GM12878 (cell line): ENCODE results near the gene CCDC160. TPM values are rescaled to one million over a fixed set of nuclear protein-coding genes. Genes with fewer than 3 reads are reported as not detected.

Source experiments
- polyA plus RNA-seq, 11 experiments: library from polyadenylated mRNA; depleted of rRNA in 4 of 11; unstranded in 6 of 11; stranded (reverse) in 5 of 11; fragments of >200 nt; fragmentation: Nextera tagmentation in 4 of 11; fragmentation: Illumina TruSeq in 1 of 11; extraction: Ambion mirVana in 4 of 11; extraction: Trizol in 1 of 11; gene quantifications; 1 replicate in 1 of 11; 2 replicates in 10 of 11; pipeline versions ENCODE4 v1.2.1 to v1.2.3, GENCODE V29; 2011 to 2016; ENCODE audit warnings: inconsistent platforms in 2 of 11, missing spikeins in 2 of 11, low read depth in 1 of 11
- total RNA-seq, 4 experiments: library from RNA; depleted of rRNA in 3 of 4; stranded (reverse); fragments of >200 nt in 3 of 4; fragmentation: Illumina TruSeq in 1 of 4; extraction: Trizol in 1 of 4; gene quantifications; 2 replicates each; pipeline versions ENCODE4 v1.2.1 to v1.2.3, GENCODE V29; 2013 to 2021

The CCDC160 gene
- total and polyA plus RNA-seq, 10 of the 15 experiments (the other 5 are each of a cell fraction or from before 2014, with no cell fraction given): not detected

Other genes starting within 250 kb of the CCDC160 start
- gene PHF6, start 136.1 kb downstream of the CCDC160 start, total RNA-seq (2014; rRNA removed): 28.9 and 36.2 TPM in 2 replicates
- gene PHF6, start 136.1 kb downstream of the CCDC160 start, total RNA-seq (2014; rRNA removed; fragmentation: Illumina TruSeq; extraction: Trizol): 29.7 and 30.4 TPM in 2 replicates
- gene PHF6, start 136.1 kb downstream of the CCDC160 start, total RNA-seq (2021): 39.9 and 42.4 TPM in 2 replicates
- 18.7 and 28.8 TPM in 2 replicates for gene PHF6, start 136.1 kb downstream of the CCDC160 start, polyA plus RNA-seq (2011; rRNA removed)
- 36.7 and 43.9 TPM in 2 replicates for gene PHF6, start 136.1 kb downstream of the CCDC160 start, polyA plus RNA-seq (2014; fragmentation: Illumina TruSeq; extraction: Trizol)
- gene PHF6, start 136.1 kb downstream of the CCDC160 start, polyA plus RNA-seq (2014; fragmentation: Nextera tagmentation; extraction: Ambion mirVana): 10 to 100 TPM; 17.4 to 39.3 TPM
- gene PHF6, start 136.1 kb downstream of the CCDC160 start, polyA plus RNA-seq (2014; rRNA removed): 15.5 and 20.2 TPM in 2 replicates
- 10 to 100 TPM; 44.9 to 49.7 TPM for gene PHF6, start 136.1 kb downstream of the CCDC160 start, polyA plus RNA-seq (2016; fragmentation: Nextera tagmentation; extraction: Ambion mirVana)
- 19.3 and 20.8 TPM in 2 replicates for gene HPRT1, start 223.0 kb downstream of the CCDC160 start, total RNA-seq (2014; rRNA removed)
- 33.3 and 34.8 TPM in 2 replicates for gene HPRT1, start 223.0 kb downstream of the CCDC160 start, total RNA-seq (2014; rRNA removed; fragmentation: Illumina TruSeq; extraction: Trizol)
- 65.4 and 66.3 TPM in 2 replicates for gene HPRT1, start 223.0 kb downstream of the CCDC160 start, total RNA-seq (2021)
- 80.8 and 96.3 TPM in 2 replicates for gene HPRT1, start 223.0 kb downstream of the CCDC160 start, polyA plus RNA-seq (2011; rRNA removed)
- gene HPRT1, start 223.0 kb downstream of the CCDC160 start, polyA plus RNA-seq (2014; fragmentation: Illumina TruSeq; extraction: Trizol): 110 and 124 TPM in 2 replicates
- gene HPRT1, start 223.0 kb downstream of the CCDC160 start, polyA plus RNA-seq (2014; fragmentation: Nextera tagmentation; extraction: Ambion mirVana): 100 to 1,000 TPM; 105 to 111 TPM
- 69.6 and 72.5 TPM in 2 replicates for gene HPRT1, start 223.0 kb downstream of the CCDC160 start, polyA plus RNA-seq (2014; rRNA removed)
- 100 to 1,000 TPM; 152 to 161 TPM for gene HPRT1, start 223.0 kb downstream of the CCDC160 start, polyA plus RNA-seq (2016; fragmentation: Nextera tagmentation; extraction: Ambion mirVana)